ENCODE data around the gene LRRC7.

The LRRC7 gene

GRCh38 chr1:69985376-69985775, 417.7 kb downstream of the LRRC7 start:
- ATAC-seq (replicated peaks; ENCODE audit: extremely low read depth, poor library complexity, severe bottlenecking), result no peak
- no peak for DNase-seq (ENCODE audit: low spot score in 2 of 2)
- Mint-ChIP-seq H3K9me3 (peaks cover 7% of the 10 kb centered on the region), H3K4me1 (no peaks in the 10 kb centered on the region), H3K4me3 (no peak overlapping the region), H3K36me3 (ENCODE audit: insufficient read depth) (no peaks in the 10 kb centered on the region), H3K27ac (ENCODE audit: low read depth) (no peak overlapping the region), H3K27me3 (no peaks in the 10 kb centered on the region)

- Mint-ChIP-seq H3K9me3 (peaks cover 7% of the 10 kb centered on the region), H3K27me3 (no peaks in the 10 kb centered on the region)
- no peak for DNase-seq (ENCODE audit: low spot score in 2 of 2)
These were observed 418.2 kb downstream of the LRRC7 start for GRCh38 chr1:69985901-69986439.

GRCh38 chr1:69987881-69988280, 420.2 kb downstream of the LRRC7 start:
- Mint-ChIP-seq H3K27me3 (no peaks in the 10 kb centered on the region), H3K4me3 (no peak overlapping the region), H3K36me3 (ENCODE audit: insufficient read depth) (no peaks in the 10 kb centered on the region), H3K4me1 (no peaks in the 10 kb centered on the region), H3K9me3 (peaks cover 7% of the 10 kb centered on the region), H3K27ac (ENCODE audit: low read depth) (no peak overlapping the region)
- ATAC-seq (replicated peaks; ENCODE audit: extremely low read depth, poor library complexity, severe bottlenecking) (no peak), DNase-seq (ENCODE audit: low spot score in 2 of 2) (no peak)

More at GRCh38 chr1:69985901-69986439, 418.2 kb downstream of the LRRC7 start:
- no peak overlapping the region for H3K27ac Mint-ChIP-seq (ENCODE audit: low read depth)
- no peak for ATAC-seq (replicated peaks; ENCODE audit: extremely low read depth, poor library complexity, severe bottlenecking)
- H3K4me1 Mint-ChIP-seq, result no peaks in the 10 kb centered on the region
- H3K36me3 Mint-ChIP-seq (ENCODE audit: insufficient read depth), result no peaks in the 10 kb centered on the region
- H3K4me3 Mint-ChIP-seq, result no peak overlapping the region

- H3K4me3 Mint-ChIP-seq, result no peak overlapping the region
- ATAC-seq (replicated peaks; ENCODE audit: extremely low read depth, poor library complexity, severe bottlenecking), result no peak
- no peaks in the 10 kb centered on the region for H3K9me3 Mint-ChIP-seq
These were observed 423.9 kb downstream of the LRRC7 start for GRCh38 chr1:69991644-69992043.

GRCh38 chr1:69992594-69992993, 424.9 kb downstream of the LRRC7 start:
- Mint-ChIP-seq H3K27me3 (no peaks in the 10 kb centered on the region), H3K4me3 (no peak overlapping the region), H3K9me3 (no peaks in the 10 kb centered on the region), H3K36me3 (ENCODE audit: insufficient read depth) (no peaks in the 10 kb centered on the region), H3K27ac (ENCODE audit: low read depth) (no peak overlapping the region), H3K4me1 (no peaks in the 10 kb centered on the region)
- no peak for ATAC-seq (replicated peaks; ENCODE audit: extremely low read depth, poor library complexity, severe bottlenecking)
- DNase-seq (ENCODE audit: low spot score in 2 of 2), result no peak

More at GRCh38 chr1:69991644-69992043, 423.9 kb downstream of the LRRC7 start:
- no peaks in the 10 kb centered on the region for H3K27me3 Mint-ChIP-seq
- no peaks in the 10 kb centered on the region for H3K36me3 Mint-ChIP-seq (ENCODE audit: insufficient read depth)
- no peak for DNase-seq (ENCODE audit: low spot score in 2 of 2)
- H3K27ac Mint-ChIP-seq (ENCODE audit: low read depth), result no peak overlapping the region
- no peaks in the 10 kb centered on the region for H3K4me1 Mint-ChIP-seq

- no peak for DNase-seq (ENCODE audit: low spot score in 2 of 2)
- ATAC-seq (replicated peaks; ENCODE audit: extremely low read depth, poor library complexity, severe bottlenecking), result no peak
- Mint-ChIP-seq H3K36me3 (ENCODE audit: insufficient read depth) (no peaks in the 10 kb centered on the region), H3K27me3 (no peaks in the 10 kb centered on the region), H3K4me1 (no peaks in the 10 kb centered on the region), H3K27ac (ENCODE audit: low read depth) (no peak overlapping the region), H3K4me3 (no peak overlapping the region), H3K9me3 (no peaks in the 10 kb centered on the region)
These were observed 426.1 kb downstream of the LRRC7 start for GRCh38 chr1:69993810-69994209.

GRCh38 chr1:69994241-69994640, 426.5 kb downstream of the LRRC7 start:
- Mint-ChIP-seq H3K9me3 (no peaks in the 10 kb centered on the region), H3K27me3 (no peaks in the 10 kb centered on the region), H3K4me3 (no peak overlapping the region), H3K4me1 (no peaks in the 10 kb centered on the region), H3K27ac (ENCODE audit: low read depth) (no peak overlapping the region), H3K36me3 (ENCODE audit: insufficient read depth) (no peaks in the 10 kb centered on the region)
- DNase-seq (ENCODE audit: low spot score in 2 of 2), result no peak
- no peak for ATAC-seq (replicated peaks; ENCODE audit: extremely low read depth, poor library complexity, severe bottlenecking)

GRCh38 chr1:69998847-69999246, 431.1 kb downstream of the LRRC7 start:
- no peaks in the 10 kb centered on the region for H3K9me3 Mint-ChIP-seq
- no peak overlapping the region for H3K4me3 Mint-ChIP-seq
- DNase-seq (ENCODE audit: low spot score in 2 of 2), result no peak
- no peak for ATAC-seq (replicated peaks; ENCODE audit: extremely low read depth, poor library complexity, severe bottlenecking)
- no peaks in the 10 kb centered on the region for H3K36me3 Mint-ChIP-seq (ENCODE audit: insufficient read depth)
- H3K4me1 Mint-ChIP-seq, result no peaks in the 10 kb centered on the region
- no peak overlapping the region for H3K27ac Mint-ChIP-seq (ENCODE audit: low read depth)
- no peaks in the 10 kb centered on the region for H3K27me3 Mint-ChIP-seq

GRCh38 chr1:70003211-70003908, 435.6 kb downstream of the LRRC7 start:
- Mint-ChIP-seq H3K9me3 (no peaks in the 10 kb centered on the region), H3K4me3 (no peak overlapping the region), H3K4me1 (no peaks in the 10 kb centered on the region), H3K27ac (ENCODE audit: low read depth) (no peak overlapping the region), H3K27me3 (no peaks in the 10 kb centered on the region), H3K36me3 (ENCODE audit: insufficient read depth) (peaks cover 3% of the 10 kb centered on the region)
- ATAC-seq (replicated peaks; ENCODE audit: extremely low read depth, poor library complexity, severe bottlenecking) (no peak), DNase-seq (ENCODE audit: low spot score in 2 of 2) (no peak)

GRCh38 chr1:70005386-70006034, 437.8 kb downstream of the LRRC7 start:
- Mint-ChIP-seq H3K4me3 (no peak overlapping the region), H3K27ac (ENCODE audit: low read depth) (no peak overlapping the region), H3K36me3 (ENCODE audit: insufficient read depth) (peaks cover 3% of the 10 kb centered on the region), H3K27me3 (no peaks in the 10 kb centered on the region), H3K4me1 (no peaks in the 10 kb centered on the region), H3K9me3 (no peaks in the 10 kb centered on the region)
- ATAC-seq (replicated peaks; ENCODE audit: extremely low read depth, poor library complexity, severe bottlenecking) (no peak), DNase-seq (ENCODE audit: low spot score in 2 of 2) (no peak)

GRCh38 chr1:70008660-70009059, 440.9 kb downstream of the LRRC7 start:
- no peak overlapping the region for H3K4me3 Mint-ChIP-seq
- no peak for DNase-seq (ENCODE audit: low spot score in 2 of 2)
- H3K27ac Mint-ChIP-seq (ENCODE audit: low read depth), result no peak overlapping the region
- H3K36me3 Mint-ChIP-seq (ENCODE audit: insufficient read depth), result peaks cover 3% of the 10 kb centered on the region
- no peaks in the 10 kb centered on the region for H3K27me3 Mint-ChIP-seq
- no peak for ATAC-seq (replicated peaks; ENCODE audit: extremely low read depth, poor library complexity, severe bottlenecking)
- H3K4me1 Mint-ChIP-seq, result no peaks in the 10 kb centered on the region
- H3K9me3 Mint-ChIP-seq, result no peaks in the 10 kb centered on the region

- DNase-seq (ENCODE audit: low spot score in 2 of 2), result no peak
- no peak for ATAC-seq (replicated peaks; ENCODE audit: extremely low read depth, poor library complexity, severe bottlenecking)
- peaks cover 5% of the 10 kb centered on the region for H3K9me3 Mint-ChIP-seq
- no peak overlapping the region for H3K27ac Mint-ChIP-seq (ENCODE audit: low read depth)
- H3K27me3 Mint-ChIP-seq, result no peaks in the 10 kb centered on the region
- no peaks in the 10 kb centered on the region for H3K36me3 Mint-ChIP-seq (ENCODE audit: insufficient read depth)
- H3K4me3 Mint-ChIP-seq, result no peak overlapping the region
- H3K4me1 Mint-ChIP-seq, result no peaks in the 10 kb centered on the region
These were observed 450.0 kb downstream of the LRRC7 start for GRCh38 chr1:70017770-70018169.

- Mint-ChIP-seq H3K9me3 (peaks cover 6% of the 10 kb centered on the region), H3K4me3 (no peak overlapping the region), H3K27me3 (no peaks in the 10 kb centered on the region), H3K36me3 (ENCODE audit: insufficient read depth) (peaks cover 2% of the 10 kb centered on the region), H3K4me1 (no peaks in the 10 kb centered on the region), H3K27ac (ENCODE audit: low read depth) (no peak overlapping the region)
- ATAC-seq (replicated peaks; ENCODE audit: extremely low read depth, poor library complexity, severe bottlenecking) (no peak), DNase-seq (ENCODE audit: low spot score in 2 of 2) (no peak)
These were observed 456.6 kb downstream of the LRRC7 start for GRCh38 chr1:70024272-70024671.
